Right hindlimb (tissue), 1 donor: ENCODE measurements around the gene SP110.
"Not testable (repeated sequence)": the region's sequence is repeated elsewhere in the genome, so short reads cannot be mapped to it uniquely, and the experiment has no call there.

ENCODE experiments used
- DNase-seq: peaks from one replicate; pipeline ENCODE4 v3.0.0-alpha.2; 2018

Gene SP110

GRCh38 chr2:230124235-230124634 lies 95.5 kb downstream of the SP110 start:
- no peak for DNase-seq

GRCh38 chr2:230120376-230120775 lies 99.4 kb downstream of the SP110 start:
- DNase-seq, result not testable (repeated sequence)

DNA sequence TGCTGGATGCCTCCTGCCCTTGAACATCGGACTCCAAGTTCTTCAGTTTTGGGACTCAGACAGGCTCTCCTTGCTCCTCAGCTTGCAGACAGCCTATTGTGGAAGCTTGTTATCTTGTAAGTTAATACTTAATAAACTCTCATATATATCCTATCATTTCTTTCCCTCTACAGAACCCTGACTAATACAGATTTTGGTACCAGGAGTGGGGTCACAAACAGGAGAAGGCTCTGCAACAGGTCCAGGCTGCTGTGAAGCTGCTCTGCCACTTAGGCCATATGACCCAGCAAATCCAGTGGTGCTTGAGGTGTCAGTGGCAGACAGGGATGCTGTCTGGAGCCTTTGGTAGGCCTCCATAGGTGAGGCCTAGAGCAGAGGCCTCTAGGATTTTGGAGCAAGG lies 100.0 kb downstream of the SP110 start:
- DNase-seq, result not testable (repeated sequence)
